ENCODE results near the gene NXPH4.

The NXPH4 gene

GRCh38 chr12:57203791-57204190 is 12.8 kb upstream of the NXPH4 start:
- no peak for DNase-seq (ENCODE audit: low spot score)

- DNase-seq (ENCODE audit: low spot score) = no peak
These were observed 12.1 kb upstream of the NXPH4 start for GRCh38 chr12:57204454-57204853.

GRCh38 chr12:57205186-57205585 is 11.4 kb upstream of the NXPH4 start:
- no peak for DNase-seq (ENCODE audit: low spot score)

GRCh38 chr12:57205931-57206330 is 10.7 kb upstream of the NXPH4 start:
- DNase-seq (ENCODE audit: low spot score) = no peak

- no peak for DNase-seq (ENCODE audit: low spot score)
These were observed 8.6 kb upstream of the NXPH4 start for GRCh38 chr12:57207731-57208630.

- DNase-seq (ENCODE audit: low spot score) = no peak
These were observed 7.8 kb upstream of the NXPH4 start for GRCh38 chr12:57208631-57209282.

GRCh38 chr12:57209916-57210315 is 6.7 kb upstream of the NXPH4 start:
- DNase-seq (ENCODE audit: low spot score) = no peak

- no peak for DNase-seq (ENCODE audit: low spot score)
These were observed 6.1 kb upstream of the NXPH4 start for GRCh38 chr12:57210461-57210860.

- DNase-seq (ENCODE audit: low spot score) = no peak
These were observed 5.5 kb upstream of the NXPH4 start for GRCh38 chr12:57210926-57211692.

GRCh38 chr12:57211791-57212700 is 4.5 kb upstream of the NXPH4 start:
- no peak for DNase-seq (ENCODE audit: low spot score)

GRCh38 chr12:57212701-57213057 is 3.9 kb upstream of the NXPH4 start:
- no peak for DNase-seq (ENCODE audit: low spot score)

GRCh38 chr12:57213058-57213715 is 3.4 kb upstream of the NXPH4 start:
- peak; percentile 84 for DNase-seq (ENCODE audit: low spot score)

GRCh38 chr12:57213763-57214397 is 2.7 kb upstream of the NXPH4 start:
- DNase-seq (ENCODE audit: low spot score) = no peak

GRCh38 chr12:57214398-57214781 is 2.2 kb upstream of the NXPH4 start:
- peak; percentile 67 for DNase-seq (ENCODE audit: low spot score)

GRCh38 chr12:57215065-57215464 is 1.5 kb upstream of the NXPH4 start:
- DNase-seq (ENCODE audit: low spot score) = no peak

GRCh38 chr12:57215668-57216013 is 953 bp upstream of the NXPH4 start:
- peak; percentile 58 for DNase-seq (ENCODE audit: low spot score)

- no peak for DNase-seq (ENCODE audit: low spot score)
These were observed 606 bp downstream of the NXPH4 start for GRCh38 chr12:57216921-57217879.

- DNase-seq (ENCODE audit: low spot score) = no peak
These were observed 1.6 kb downstream of the NXPH4 start for GRCh38 chr12:57218030-57218853.

Data from activated CD4-positive, alpha-beta T cell treated with anti-CD3 and anti-CD28 coated beads, Interleukin-2, Interleukin-4, amounts not matched to agents 100 ng/mL and 50 ng/mL, durations not matched to agents 16 hours and 8 hours (primary cell).